ENCODE measurements around the gene LRP3. TPM values are rescaled to one million over a fixed set of nuclear protein-coding genes. Genes with fewer than 3 reads are reported as not detected.

LRP3 gene
- total and polyA plus RNA-seq, 2 of the 13 experiments (the other 11 are each of a cell fraction or from before 2014, with no cell fraction given) = 17.6 to 51.6 TPM

DNA sequence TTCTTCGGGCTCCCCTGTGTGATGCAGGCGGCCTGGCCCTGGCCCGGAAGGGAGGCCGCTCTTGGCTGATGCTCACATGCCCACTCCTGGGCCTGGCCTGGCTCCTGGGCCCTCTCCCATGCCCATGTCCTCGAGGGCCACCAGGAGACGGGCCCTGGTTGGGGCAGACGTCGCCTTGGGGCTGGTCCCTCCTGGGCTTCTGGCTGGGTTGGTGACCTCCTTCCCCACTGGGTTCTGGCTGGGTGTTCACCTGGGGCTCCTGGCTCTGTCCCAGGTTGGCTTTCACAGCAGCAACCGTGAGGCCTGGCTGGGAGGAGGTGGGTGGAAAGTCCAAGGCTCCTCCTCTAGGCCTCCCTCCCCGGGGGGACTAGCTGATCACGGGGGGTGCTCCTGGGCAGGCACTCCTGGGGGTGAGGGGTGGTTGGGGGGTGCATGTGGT is 47.0 kb downstream of the LRP3 start:
- ChIA-PET POLR2A (interaction anchor here (0.6 to 2.0 kb wide), 3 partner anchors 153 to 165 kb away, joined by 6 to 7 read pairs (median 7); no protein-coding TSS in a partner anchor), CTCF (ENCODE audit: low intra/inter-chr PET ratio, low total read pairs) (interaction anchor here (0.7 to 2.0 kb wide), 4 partner anchors 61 to 166 kb away, joined by 3 to 12 read pairs (median 4); partner anchors contain the start of gene CEBPA)
- H3K4me3 ChIP-seq (replicated peaks in 1 of 3; ENCODE audit: insufficient read depth in 1 of 3, low read depth in 2 of 3, low read length in 3 of 3) = peak overlapping the region in 2 of 3 experiments; percentile 39 to 67; a peak in 5 of 6 replicates
- no peaks in the 10 kb centered on the region for H3K27me3 ChIP-seq (ENCODE audit: control insufficient read depth in 1 of 2, insufficient read depth in 2 of 2, low read length in 2 of 2)
- H4K20me1 ChIP-seq (ENCODE audit: insufficient read depth, low read length) = no peaks in the 10 kb centered on the region
- ATAC-seq (peak; percentile 77), DNase-seq (ENCODE audit: low spot score) (peak; percentile 29), FAIRE-seq (peak; percentile 71)
- peaks cover 6% of the 10 kb centered on the region; the same call in 1 of the 2 replicates for H3K9me3 ChIP-seq (ENCODE audit: low read length)
- intact Hi-C loops (cut with micrococcal nuclease; ENCODE audit: unreplicated experiment) (loop anchor here (1.0 to 5.0 kb wide), 2 partner anchors 162 to 526 kb away; no protein-coding TSS in a partner anchor), in situ Hi-C loops (cut with HindIII; ENCODE audit: extremely low pct_ligation_motif_present, low pct_unique_long_range_greater_than_20kb) (no loop called here)
- no peaks in the 10 kb centered on the region for H3K36me3 ChIP-seq (replicated peaks in 1 of 2; ENCODE audit: control insufficient read depth in 1 of 2, insufficient read depth in 2 of 2, low read length in 2 of 2)
- H3K4me2 ChIP-seq (ENCODE audit: low read depth, low read length) = peak overlapping the region; percentile 84
- H3K9ac ChIP-seq (ENCODE audit: insufficient read depth, low read depth, low read length) = peak overlapping the region; percentile 57; the same call in 1 of the 2 replicates
- H3K27ac ChIP-seq (ENCODE audit: extremely low read length, insufficient read depth, low read length) = peak overlapping the region; percentile 49
- no peak overlapping the region for H2AFZ ChIP-seq (ENCODE audit: low read length)
- no peaks in the 10 kb centered on the region for H3K79me2 ChIP-seq (ENCODE audit: insufficient read depth, low read length)
- 0% methylated on average over 3 of the region's 11 CpGs for WGBS (ENCODE audit: low lambda C conversion rate)
- no TSS peak for BruUV-seq (replicated peaks)
- peaks cover 44% of the 10 kb centered on the region for H3K4me1 ChIP-seq (ENCODE audit: insufficient read depth, low read length)
- TF ChIP-seq, protein P1, sequence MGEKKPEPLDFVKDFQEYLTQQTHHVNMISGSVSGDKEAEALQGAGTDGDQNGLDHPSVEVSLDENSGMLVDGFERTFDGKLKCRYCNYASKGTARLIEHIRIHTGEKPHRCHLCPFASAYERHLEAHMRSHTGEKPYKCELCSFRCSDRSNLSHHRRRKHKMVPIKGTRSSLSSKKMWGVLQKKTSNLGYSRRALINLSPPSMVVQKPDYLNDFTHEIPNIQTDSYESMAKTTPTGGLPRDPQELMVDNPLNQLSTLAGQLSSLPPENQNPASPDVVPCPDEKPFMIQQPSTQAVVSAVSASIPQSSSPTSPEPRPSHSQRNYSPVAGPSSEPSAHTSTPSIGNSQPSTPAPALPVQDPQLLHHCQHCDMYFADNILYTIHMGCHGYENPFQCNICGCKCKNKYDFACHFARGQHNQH (CRISPR knock-in tag; IDR thresholded peaks at IDR 0.05) = no peak
- 0 out of 2 replicates have a peak, but pooled peaks have one; percentile 11 for TF ChIP-seq ZNF121 (CRISPR knock-in tag; IDR thresholded peaks at IDR 0.05)
- TF ChIP-seq TBL1XR1 (IDR thresholded peaks at IDR 0.05; ENCODE audit: borderline replicate concordance, low read length, partially characterized antibody) = no peak
- TF ChIP-seq MIER3 (CRISPR knock-in tag; IDR thresholded peaks at IDR 0.05; ENCODE audit: borderline replicate concordance) = 0 out of 2 replicates have a peak, but pooled peaks have one; percentile 26
- TF ChIP-seq BCL6 (CRISPR knock-in tag; IDR thresholded peaks at IDR 0.05) = no peak
- no peak for TF ChIP-seq ZFP90 (CRISPR knock-in tag; IDR thresholded peaks at IDR 0.05; ENCODE audit: borderline replicate concordance)
- TF ChIP-seq, protein P2, sequence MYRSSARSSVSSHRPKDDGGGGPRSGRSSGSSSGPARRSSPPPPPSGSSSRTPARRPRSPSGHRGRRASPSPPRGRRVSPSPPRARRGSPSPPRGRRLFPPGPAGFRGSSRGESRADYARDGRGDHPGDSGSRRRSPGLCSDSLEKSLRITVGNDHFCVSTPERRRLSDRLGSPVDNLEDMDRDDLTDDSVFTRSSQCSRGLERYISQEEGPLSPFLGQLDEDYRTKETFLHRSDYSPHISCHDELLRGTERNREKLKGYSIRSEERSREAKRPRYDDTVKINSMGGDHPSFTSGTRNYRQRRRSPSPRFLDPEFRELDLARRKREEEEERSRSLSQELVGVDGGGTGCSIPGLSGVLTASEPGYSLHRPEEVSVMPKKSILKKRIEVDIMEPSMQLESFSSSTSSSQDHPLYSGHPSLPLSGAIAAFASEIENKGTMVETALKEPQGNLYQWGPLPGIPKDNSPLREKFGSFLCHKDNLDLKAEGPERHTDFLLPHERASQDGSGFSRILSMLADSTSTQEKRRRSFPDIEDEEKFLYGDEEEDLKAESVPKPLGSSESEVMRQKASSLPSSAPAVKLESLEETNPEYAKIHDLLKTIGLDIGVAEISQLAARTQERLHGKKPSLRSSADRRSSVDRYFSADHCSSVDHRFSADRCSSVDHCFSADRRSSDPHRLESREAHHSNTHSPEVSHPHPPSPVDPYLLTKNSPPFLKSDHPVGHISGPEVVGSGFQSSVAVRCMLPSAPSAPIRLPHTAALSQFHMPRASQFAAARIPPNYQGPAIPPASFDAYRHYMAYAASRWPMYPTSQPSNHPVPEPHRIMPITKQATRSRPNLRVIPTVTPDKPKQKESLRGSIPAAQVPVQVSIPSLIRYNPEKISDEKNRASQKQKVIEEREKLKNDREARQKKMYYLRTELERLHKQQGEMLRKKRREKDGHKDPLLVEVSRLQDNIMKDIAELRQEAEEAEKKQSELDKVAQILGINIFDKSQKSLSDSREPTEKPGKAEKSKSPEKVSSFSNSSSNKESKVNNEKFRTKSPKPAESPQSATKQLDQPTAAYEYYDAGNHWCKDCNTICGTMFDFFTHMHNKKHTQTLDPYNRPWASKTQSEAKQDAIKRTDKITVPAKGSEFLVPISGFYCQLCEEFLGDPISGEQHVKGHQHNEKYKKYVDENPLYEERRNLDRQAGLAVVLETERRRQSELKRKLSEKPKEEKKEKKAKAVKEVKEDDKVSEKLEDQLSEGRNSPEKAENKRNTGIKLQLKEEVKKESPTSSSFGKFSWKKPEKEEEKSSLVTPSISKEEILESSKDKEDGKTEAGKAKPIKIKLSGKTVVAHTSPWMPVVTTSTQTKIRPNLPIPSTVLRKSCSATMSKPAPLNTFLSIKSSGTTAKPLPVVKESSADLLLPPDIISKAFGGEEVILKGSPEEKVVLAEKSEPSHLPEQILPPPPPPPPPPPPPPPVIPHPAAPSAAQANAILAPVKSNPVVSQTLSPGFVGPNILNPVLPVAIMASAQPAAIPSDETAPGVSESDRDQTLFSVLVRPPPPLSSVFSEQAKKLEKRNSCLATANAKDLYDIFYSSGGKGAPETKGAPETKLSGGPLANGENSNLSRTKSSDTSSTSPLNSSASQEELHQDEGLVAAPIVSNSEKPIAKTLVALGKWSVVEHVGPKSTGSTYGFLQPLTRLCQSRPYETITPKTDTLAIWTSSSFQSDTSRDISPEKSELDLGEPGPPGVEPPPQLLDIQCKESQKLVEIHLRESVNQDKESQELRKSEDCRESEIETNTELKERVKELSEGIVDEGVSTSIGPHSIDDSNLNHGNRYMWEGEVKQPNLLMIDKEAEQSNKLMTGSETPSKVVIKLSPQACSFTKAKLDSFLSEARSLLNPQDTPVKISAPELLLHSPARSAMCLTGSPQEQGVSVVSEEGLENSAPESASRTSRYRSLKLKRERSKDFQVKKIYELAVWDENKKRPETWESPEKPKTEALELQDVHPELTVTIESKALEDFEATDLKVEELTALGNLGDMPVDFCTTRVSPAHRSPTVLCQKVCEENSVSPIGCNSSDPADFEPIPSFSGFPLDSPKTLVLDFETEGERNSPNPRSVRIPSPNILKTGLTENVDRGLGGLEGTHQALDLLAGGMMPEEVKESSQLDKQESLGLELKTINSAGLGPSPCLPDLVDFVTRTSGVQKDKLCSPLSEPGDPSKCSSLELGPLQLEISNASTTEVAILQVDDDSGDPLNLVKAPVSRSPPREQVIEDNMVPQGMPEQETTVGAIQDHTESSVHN (CRISPR knock-in tag; IDR thresholded peaks at IDR 0.05) = no peak
- peak; percentile 73; the same call in 1 of the 2 replicates for TF ChIP-seq ZNF563 (CRISPR knock-in tag; IDR thresholded peaks at IDR 0.05)
- TF ChIP-seq, protein P3, sequence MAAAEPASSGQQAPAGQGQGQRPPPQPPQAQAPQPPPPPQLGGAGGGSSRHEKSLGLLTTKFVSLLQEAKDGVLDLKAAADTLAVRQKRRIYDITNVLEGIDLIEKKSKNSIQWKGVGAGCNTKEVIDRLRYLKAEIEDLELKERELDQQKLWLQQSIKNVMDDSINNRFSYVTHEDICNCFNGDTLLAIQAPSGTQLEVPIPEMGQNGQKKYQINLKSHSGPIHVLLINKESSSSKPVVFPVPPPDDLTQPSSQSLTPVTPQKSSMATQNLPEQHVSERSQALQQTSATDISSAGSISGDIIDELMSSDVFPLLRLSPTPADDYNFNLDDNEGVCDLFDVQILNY (CRISPR knock-in tag; conservative IDR thresholded peaks at IDR 0.05) = no peak
- TF ChIP-seq, protein P4, sequence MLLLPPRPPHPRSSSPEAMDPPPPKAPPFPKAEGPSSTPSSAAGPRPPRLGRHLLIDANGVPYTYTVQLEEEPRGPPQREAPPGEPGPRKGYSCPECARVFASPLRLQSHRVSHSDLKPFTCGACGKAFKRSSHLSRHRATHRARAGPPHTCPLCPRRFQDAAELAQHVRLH (CRISPR knock-in tag; IDR thresholded peaks at IDR 0.05; ENCODE audit: borderline replicate concordance, low read depth) = no peak
- TF ChIP-seq GABPB1 (CRISPR knock-in tag; IDR thresholded peaks at IDR 0.05) = peak; percentile 64
